ENCODE data around the gene MAGI1. TPM values are rescaled to one million over a fixed set of nuclear protein-coding genes. Genes with fewer than 3 reads are reported as not detected.

MAGI1 gene
- total RNA-seq, 2 experiments from 2014 or later = 0.21 to 0.24 TPM

- peaks cover 10% of the 10 kb centered on the region for H3K9me3 Mint-ChIP-seq
- H3K27me3 Mint-ChIP-seq = no peaks in the 10 kb centered on the region
- no peak overlapping the region for H3K4me3 Mint-ChIP-seq
- no peak for DNase-seq
- ChIA-PET POLR2A (no interaction called here), CTCF (interaction anchor here (0.6 kb wide), 1 partner anchor 27 kb away, joined by 5 read pairs; no protein-coding TSS in a partner anchor)
- intact Hi-C loops (cut with micrococcal nuclease) = no loop called here
- no peaks in the 10 kb centered on the region for H3K4me1 Mint-ChIP-seq (ENCODE audit: low read depth)
- H3K27ac Mint-ChIP-seq = no peak overlapping the region
- no peaks in the 10 kb centered on the region for H3K36me3 Mint-ChIP-seq
Measured at GRCh38 chr3:65314916-65315315, 723.8 kb downstream of the MAGI1 start.

GRCh38 chr3:65314269-65314668 is 724.4 kb downstream of the MAGI1 start:
- Mint-ChIP-seq H3K9me3 (peaks cover 10% of the 10 kb centered on the region), H3K27ac (no peak overlapping the region), H3K4me1 (ENCODE audit: low read depth) (no peaks in the 10 kb centered on the region), H3K36me3 (no peaks in the 10 kb centered on the region), H3K27me3 (no peaks in the 10 kb centered on the region), H3K4me3 (no peak overlapping the region)
- intact Hi-C loops (cut with micrococcal nuclease) = no loop called here
- ChIA-PET POLR2A (no interaction called here), CTCF (no interaction called here)
- DNase-seq = no peak

GRCh38 chr3:65313666-65314065 is 725.1 kb downstream of the MAGI1 start:
- no peak for DNase-seq
- intact Hi-C loops (cut with micrococcal nuclease) = no loop called here
- ChIA-PET POLR2A (no interaction called here), CTCF (no interaction called here)
- Mint-ChIP-seq H3K9me3 (peaks cover 10% of the 10 kb centered on the region), H3K4me3 (no peak overlapping the region), H3K4me1 (ENCODE audit: low read depth) (no peaks in the 10 kb centered on the region), H3K27ac (no peak overlapping the region), H3K36me3 (no peaks in the 10 kb centered on the region), H3K27me3 (no peaks in the 10 kb centered on the region)

GRCh38 chr3:65305836-65306235 is 732.9 kb downstream of the MAGI1 start:
- H3K9me3 Mint-ChIP-seq = peaks cover 2% of the 10 kb centered on the region
- ChIA-PET CTCF (interaction anchor here (0.7 kb wide), 1 partner anchor 47 kb away, joined by 3 read pairs; no protein-coding TSS in a partner anchor), POLR2A (interaction anchor here (0.6 kb wide), 1 partner anchor 1282 kb away, joined by 3 read pairs; no protein-coding TSS in a partner anchor)
- H3K4me3 Mint-ChIP-seq = no peak overlapping the region
- no peaks in the 10 kb centered on the region for H3K27me3 Mint-ChIP-seq
- no peaks in the 10 kb centered on the region for H3K36me3 Mint-ChIP-seq
- no peak overlapping the region for H3K27ac Mint-ChIP-seq
- intact Hi-C loops (cut with micrococcal nuclease) = no loop called here
- no peak for DNase-seq
- no peaks in the 10 kb centered on the region for H3K4me1 Mint-ChIP-seq (ENCODE audit: low read depth)

Other genes with a start within 250 kb of the MAGI1 start
- gene SLC25A26, start 182.1 kb upstream of the MAGI1 start, total RNA-seq = 10 to 100 TPM; 22.6 TPM

Data from activated CD4-positive, alpha-beta memory T cell treated with anti-CD3 and anti-CD28 coated beads for 36 hours (primary cell).